Activated CD8-positive, alpha-beta memory T cell treated with anti-CD3 and anti-CD28 coated beads for 4 hours (primary cell): ENCODE data around the gene NLRX1.
"Not testable (repeated sequence)": the region's sequence is repeated elsewhere in the genome, so short reads cannot be mapped to it uniquely, and the experiment has no call there.

Source experiments
- DNase-seq, 2 donors: peaks; one replicate each; pipeline ENCODE4 v3.0.0-alpha.2; 2020; ENCODE audit warnings: low read depth in 2 of 2

Gene NLRX1

GRCh38 chr11:119184399-119184798 is 15.9 kb downstream of the NLRX1 start:
- not testable (repeated sequence) for DNase-seq

DNA sequence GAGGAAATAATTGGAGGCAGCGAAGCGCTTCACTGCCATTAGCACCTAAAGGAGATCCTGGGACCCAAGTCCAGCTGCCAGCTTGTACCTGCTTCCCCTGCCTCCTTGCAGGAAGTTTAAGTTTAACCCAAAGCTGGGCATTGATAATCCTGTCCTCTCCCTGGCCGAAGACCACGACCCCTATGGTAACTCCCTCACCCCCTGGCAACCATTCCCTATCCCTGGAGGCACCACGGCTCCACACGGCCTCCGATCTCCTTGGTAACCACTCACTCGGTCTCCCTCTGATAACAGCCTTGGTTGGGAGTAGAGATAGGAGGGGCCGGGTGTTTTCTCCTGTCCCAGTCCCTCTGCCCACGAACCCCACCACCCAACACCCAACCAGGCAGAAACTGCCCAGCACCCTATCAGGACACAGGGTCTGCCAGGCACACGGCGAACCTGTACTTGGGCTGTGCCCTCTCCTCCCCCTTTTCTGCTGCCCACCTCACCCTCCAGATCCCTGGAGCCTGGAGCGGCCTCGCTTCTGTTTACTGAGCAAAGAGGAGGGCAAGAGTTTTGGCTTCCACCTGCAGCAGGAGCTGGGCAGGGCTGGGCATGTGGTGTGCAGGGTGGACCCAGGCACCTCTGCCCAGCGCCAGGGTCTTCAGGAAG is 17.6 kb downstream of the NLRX1 start:
- no peak for DNase-seq

GRCh38 chr11:119187123-119187892 is 18.8 kb downstream of the NLRX1 start:
- DNase-seq, result no peak

GRCh38 chr11:119188067-119188466 is 19.5 kb downstream of the NLRX1 start:
- DNase-seq, result no peak

- DNase-seq, result no peak
Observed at GRCh38 chr11:119188887-119189286, 20.4 kb downstream of the NLRX1 start.

- no peak for DNase-seq
Observed at GRCh38 chr11:119189393-119189792, 20.9 kb downstream of the NLRX1 start.

- no peak for DNase-seq
Observed at GRCh38 chr11:119190531-119190930, 22.0 kb downstream of the NLRX1 start.

GRCh38 chr11:119191265-119191664 is 22.7 kb downstream of the NLRX1 start:
- not testable (repeated sequence) for DNase-seq

GRCh38 chr11:119192111-119192510 is 23.6 kb downstream of the NLRX1 start:
- no peak for DNase-seq

DNA sequence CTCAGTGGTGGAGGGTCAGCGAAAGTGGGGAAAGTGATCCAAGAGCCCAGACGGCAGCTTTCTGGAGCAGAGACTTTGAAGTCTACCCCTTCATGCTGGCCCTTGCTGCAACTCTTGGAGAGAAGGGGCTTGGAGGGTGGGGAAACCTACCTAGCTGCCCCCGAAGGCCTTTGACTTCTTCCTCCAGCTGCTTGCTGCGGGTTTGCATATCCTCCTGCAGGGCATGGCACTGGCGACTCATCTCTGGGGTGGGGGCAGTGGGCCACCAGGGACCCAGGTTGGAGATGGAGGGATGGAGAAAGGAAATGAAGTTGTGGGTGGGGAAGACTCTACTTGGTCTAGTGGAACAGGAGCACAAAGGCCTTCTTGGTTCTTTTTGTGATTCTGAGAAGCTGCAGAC is 24.5 kb downstream of the NLRX1 start:
- DNase-seq, result no peak

GRCh38 chr11:119193626-119194025 is 25.1 kb downstream of the NLRX1 start:
- no peak for DNase-seq

GRCh38 chr11:119194811-119195440 is 26.4 kb downstream of the NLRX1 start:
- DNase-seq, result no peak

DNA sequence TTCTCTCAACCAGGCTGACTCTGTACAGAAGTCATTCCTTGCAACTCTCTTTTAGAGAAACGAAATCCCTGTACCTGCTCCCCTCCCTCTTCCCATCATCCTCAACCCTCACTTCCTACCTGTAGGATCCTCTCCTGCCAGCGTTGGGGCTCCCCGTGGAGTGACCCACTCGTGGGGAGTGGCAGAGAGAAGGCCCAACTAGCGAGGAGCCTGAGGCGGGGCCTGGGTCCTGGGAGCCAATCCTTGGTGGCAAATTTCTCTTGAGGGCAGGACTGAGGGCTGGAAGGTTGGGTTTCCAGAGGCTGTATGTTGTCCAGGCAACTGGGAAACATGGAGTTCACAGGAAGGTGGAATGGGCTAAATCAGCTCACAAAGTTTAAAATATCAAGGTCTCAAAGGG is 27.2 kb downstream of the NLRX1 start:
- no peak for DNase-seq

DNA sequence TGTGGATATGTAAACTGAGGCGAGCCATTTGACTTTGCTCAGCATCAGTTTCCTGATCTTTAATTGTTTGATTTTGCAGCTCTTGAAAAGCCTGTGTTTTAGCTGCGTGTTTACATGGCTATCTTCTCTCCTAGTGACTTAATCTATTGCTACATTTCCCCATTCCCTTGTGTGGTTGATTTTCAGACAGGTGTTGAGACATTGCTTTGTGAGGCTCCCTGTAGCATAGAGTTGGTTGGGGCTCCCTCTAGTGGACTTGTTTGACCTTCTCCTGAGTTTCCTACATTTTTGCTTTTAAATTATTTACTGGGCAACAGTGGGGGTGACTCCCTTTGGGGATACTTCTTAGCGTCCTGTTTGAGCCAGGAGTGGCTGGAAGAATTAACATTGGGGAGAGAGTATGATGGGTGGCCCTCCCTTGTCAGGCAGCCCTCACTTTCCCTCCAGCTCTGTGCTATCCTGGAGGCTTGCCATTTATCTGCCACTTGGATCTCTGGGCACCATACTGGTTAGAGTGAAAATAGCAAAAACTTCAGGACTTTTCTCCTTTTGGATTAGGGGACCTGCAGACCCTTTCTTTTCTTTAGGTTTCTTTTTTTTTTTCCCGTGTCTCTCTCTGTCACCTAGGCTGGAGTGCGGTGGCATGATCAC is 28.4 kb downstream of the NLRX1 start:
- peak; percentile 44 to 47 for DNase-seq

DNA sequence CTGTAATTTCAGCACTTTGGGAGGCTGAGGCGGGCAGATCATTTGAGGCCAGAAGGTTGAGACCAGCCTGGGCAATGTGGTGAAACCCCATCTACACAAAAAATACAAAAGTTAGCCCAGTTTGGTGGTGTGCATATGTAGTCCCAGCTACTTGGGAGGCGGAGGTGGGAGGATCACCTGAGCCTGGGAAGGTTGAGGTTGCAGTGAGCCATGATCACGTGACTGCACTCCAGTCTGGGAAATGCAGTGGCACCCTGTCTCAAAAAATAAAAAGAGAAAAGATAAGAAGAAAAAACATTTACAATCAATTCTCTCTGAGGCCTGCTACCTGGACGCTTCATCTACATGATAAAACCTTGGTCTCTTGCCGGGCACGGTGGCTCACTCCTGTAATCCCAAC is 30.4 kb downstream of the NLRX1 start:
- no peak for DNase-seq

- DNase-seq, result not testable (repeated sequence)
Observed at GRCh38 chr11:119201236-119201635, 32.7 kb downstream of the NLRX1 start.

- no peak for DNase-seq
Observed at GRCh38 chr11:119202554-119202953, 34.0 kb downstream of the NLRX1 start.

DNA sequence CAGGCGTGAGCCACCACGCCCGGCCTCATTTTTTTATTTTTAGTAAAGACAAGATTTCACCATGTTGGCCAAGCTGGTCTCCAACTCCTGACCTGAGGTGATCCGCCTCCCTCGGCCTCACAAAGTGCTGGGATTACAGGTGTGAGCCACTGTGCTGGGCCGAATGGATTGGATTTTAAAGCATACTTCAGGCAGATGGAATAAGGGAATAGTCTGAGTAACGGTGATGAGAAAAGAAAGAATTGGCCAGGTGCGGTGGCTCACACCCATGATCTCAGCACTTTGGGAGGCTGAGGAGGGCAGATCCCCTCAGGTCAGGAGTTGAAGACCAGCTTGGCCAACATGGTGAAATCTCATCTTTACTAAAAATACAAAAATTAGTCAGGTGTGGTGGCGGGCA is 35.5 kb downstream of the NLRX1 start:
- DNase-seq, result no peak

DNA sequence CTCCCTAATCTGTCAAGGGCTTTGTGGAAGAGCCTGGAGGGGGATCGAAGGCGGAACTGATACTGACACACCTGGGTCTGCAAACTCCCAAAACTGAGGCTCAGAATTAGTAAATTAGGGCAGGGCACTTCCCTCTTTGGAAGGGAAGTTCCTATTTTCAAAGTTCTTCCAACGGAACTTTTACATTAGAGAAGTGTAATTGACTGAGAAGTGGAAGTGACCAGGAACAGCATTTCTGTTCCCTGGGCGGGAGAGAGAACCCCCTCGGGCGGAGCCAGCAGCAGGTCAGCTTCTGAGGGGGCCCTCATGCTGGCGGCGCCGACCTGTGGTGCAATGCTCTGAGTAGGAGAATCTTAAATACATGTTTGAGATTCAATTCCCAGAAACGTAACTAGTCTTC is 36.6 kb downstream of the NLRX1 start:
- DNase-seq, result no peak

DNA sequence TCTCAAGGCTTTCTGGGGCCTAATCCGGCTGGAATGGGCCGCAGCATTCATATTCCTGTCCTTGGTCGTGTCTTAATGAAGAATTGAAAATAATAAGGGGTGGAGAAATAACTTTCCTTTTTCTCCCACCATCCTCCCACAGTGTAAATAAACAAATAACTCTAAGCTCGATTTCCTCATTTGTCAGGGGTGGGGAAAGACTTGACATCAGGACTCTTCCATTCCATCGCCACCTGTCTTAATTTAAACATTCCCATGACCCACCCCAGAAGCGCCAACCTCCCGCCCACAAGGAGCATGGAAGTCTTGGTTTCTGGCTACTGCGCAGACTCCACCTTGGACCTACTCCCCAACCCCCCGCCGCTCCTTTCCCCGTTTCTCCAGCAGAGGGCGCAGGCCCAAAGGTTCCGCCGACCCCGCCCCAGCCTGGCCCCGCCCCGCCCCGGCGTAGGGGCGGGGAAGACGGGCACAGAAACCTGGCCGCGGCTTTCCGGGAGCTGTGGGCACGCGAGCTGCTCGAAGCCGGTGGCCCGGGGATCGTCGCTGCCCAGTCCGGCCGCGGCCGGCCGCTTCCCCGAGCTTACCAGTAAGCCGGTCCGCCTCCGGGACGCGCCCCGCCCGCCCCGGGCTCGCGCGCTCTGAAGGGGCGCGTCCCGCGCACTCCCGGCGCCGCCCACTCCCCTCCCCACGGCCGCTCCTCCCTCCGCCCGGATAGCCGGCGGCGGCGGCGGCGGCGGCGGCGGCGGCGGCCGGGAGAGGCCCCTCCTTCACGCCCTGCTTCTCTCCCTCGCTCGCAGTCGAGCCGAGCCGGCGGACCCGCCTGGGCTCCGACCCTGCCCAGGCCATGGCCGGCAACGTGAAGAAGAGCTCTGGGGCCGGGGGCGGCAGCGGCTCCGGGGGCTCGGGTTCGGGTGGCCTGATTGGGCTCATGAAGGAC is 37.3 kb downstream of the NLRX1 start, which contains the start of gene CBL:
Gene CBL, plus strand, starts transcription at position 766 of the 937 bp plus-strand sequence. Its CDS starts 79 bp downstream, at position 845.
- peak; percentile 91 to 96 for DNase-seq
